IMR-90 (cell line): ENCODE results near the gene CYP4A11. TPM values are rescaled to one million over a fixed set of nuclear protein-coding genes. Genes with fewer than 3 reads are reported as not detected.
"Not testable (repeated sequence)": the region's sequence is repeated elsewhere in the genome, so short reads cannot be mapped to it uniquely, and the experiment has no call there.

Experiments
- ATAC-seq: fragments of 200-7000 bp; cut with Tn5 transposase; 2 replicates; pipeline ENCODE4 v1.9.1; 2020; ENCODE audit warnings: low read depth, mild to moderate bottlenecking, moderate library complexity
- BruUV-seq: library from RNA; stranded (reverse); fragments of 400-500 nt; replicated peaks from 2 replicates; lab custom pipeline; 2021; lab: Mats Ljungman, UMichigan
- CTCF ChIA-PET: fragments of 300-600 bp; formaldehyde crosslinking; extraction: SDS; loops from one replicate; lab custom pipeline; 2021; ENCODE audit warnings: antibody characterized with exemption; lab: Yijun Ruan, JAX
- POLR2A ChIA-PET: fragments of 300-600 bp; sonication (Branson Sonifier 250); formaldehyde crosslinking; loops from one replicate; lab custom pipeline; 2022; ENCODE audit warnings: antibody characterized with exemption; ENCODE audit not compliant: unreplicated experiment; lab: Charles Lee
- DNase-seq: peaks from one replicate; pipeline ENCODE4 v3.0.0; 2013
- H2AFZ ChIP-seq: replicated peaks from 2 replicates; pipeline ENCODE3; 2013; ENCODE audit warnings: low read length, mild to moderate bottlenecking; ENCODE audit not compliant: poor library complexity
- H2AK5ac ChIP-seq: 2 replicates; pipeline ENCODE4 v1.6.1; 2013; ENCODE audit warnings: low read depth, low read length, inconsistent platforms
- H2AK9ac ChIP-seq: replicated peaks from 2 replicates; pipeline ENCODE3; 2013; ENCODE audit warnings: mild to moderate bottlenecking, low read depth, low read length, moderate library complexity; ENCODE audit not compliant: poor library complexity
- H2BK120ac ChIP-seq: 2 replicates; pipeline ENCODE4 v1.6.1; 2013; ENCODE audit warnings: low read depth, low read length, inconsistent platforms
- H2BK15ac ChIP-seq: 3 replicates; pipeline ENCODE4 v1.6.1; 2013; ENCODE audit warnings: low read depth, low read length, inconsistent platforms
- H2BK20ac ChIP-seq: 2 replicates; pipeline ENCODE4 v1.6.1; 2013; ENCODE audit warnings: low read depth, mild to moderate bottlenecking, inconsistent platforms, low read length, moderate library complexity
- H2BK5ac ChIP-seq: 2 replicates; pipeline ENCODE4 v1.6.1; 2013; ENCODE audit warnings: mild to moderate bottlenecking, low read depth, low read length, inconsistent platforms; ENCODE audit not compliant: poor library complexity, severe bottlenecking
- H3K14ac ChIP-seq: replicated peaks from 2 replicates; pipeline ENCODE4 v1.6.1; 2013; ENCODE audit warnings: low read depth, low read length, inconsistent platforms
- H3K18ac ChIP-seq: 2 replicates; pipeline ENCODE4 v1.6.1; 2013; ENCODE audit warnings: low read depth, low read length, control low read depth
- H3K23ac ChIP-seq: 2 replicates; pipeline ENCODE4 v1.6.1; 2013; ENCODE audit warnings: low read depth, low read length, inconsistent platforms
- H3K27ac ChIP-seq: 2 replicates; pipeline ENCODE4 v1.5.1; 2013; ENCODE audit warnings: mild to moderate bottlenecking, control low read depth, low read length; ENCODE audit not compliant: insufficient read depth
- H3K27me3 ChIP-seq: 2 replicates; pipeline ENCODE4 v1.6.1; 2013; ENCODE audit warnings: low read length; ENCODE audit not compliant: control insufficient read depth, insufficient read depth
- H3K36me3 ChIP-seq: 2 replicates; pipeline ENCODE4 v1.6.1; 2013; ENCODE audit warnings: low read length, mixed read lengths; ENCODE audit not compliant: control insufficient read depth, insufficient read depth
- H3K4ac ChIP-seq: 2 replicates; pipeline ENCODE4 v1.6.1; 2013; ENCODE audit warnings: low read depth, low read length, inconsistent platforms
- H3K4me1 ChIP-seq: 2 replicates; pipeline ENCODE4 v1.6.1; 2013; ENCODE audit warnings: low read length, mixed read lengths; ENCODE audit not compliant: control insufficient read depth, insufficient read depth
- H3K4me2 ChIP-seq: 2 replicates; pipeline ENCODE4 v1.6.1; 2013; ENCODE audit warnings: low read depth, mild to moderate bottlenecking, control low read depth, low read length, moderate library complexity
- H3K4me3 ChIP-seq: 2 replicates; pipeline ENCODE4 v1.5.1; 2013; ENCODE audit warnings: low read depth, mild to moderate bottlenecking, control low read depth, low read length, moderate library complexity; ENCODE audit not compliant: insufficient read depth
- H3K56ac ChIP-seq: 2 replicates; pipeline ENCODE4 v1.6.1; 2013; ENCODE audit warnings: low read length, inconsistent platforms; ENCODE audit not compliant: insufficient read depth; ENCODE audit errors: extremely low read depth
- H3K79me1 ChIP-seq, 2 experiments: 2 replicates each; pipeline ENCODE4 v1.6.1; 2013; ENCODE audit warnings: low read length in 2 of 2, inconsistent platforms in 1 of 2, low read depth in 1 of 2
- H3K9ac ChIP-seq: 2 replicates; pipeline ENCODE4 v1.6.1; 2013; ENCODE audit warnings: low read depth, low read length, control low read depth
- H3K9me1 ChIP-seq: 2 replicates; pipeline ENCODE4 v1.6.1; 2013; ENCODE audit warnings: low read length, inconsistent platforms; ENCODE audit not compliant: insufficient read depth
- H3K9me3 ChIP-seq: 2 replicates; pipeline ENCODE4 v1.6.1; 2013; ENCODE audit warnings: low read length; ENCODE audit not compliant: control insufficient read depth, insufficient read depth
- H4K20me1 ChIP-seq: 2 replicates; pipeline ENCODE4 v1.6.1; 2013; ENCODE audit warnings: low read length, inconsistent platforms; ENCODE audit not compliant: insufficient read depth
- H4K5ac ChIP-seq: 2 replicates; pipeline ENCODE4 v1.6.1; 2013; ENCODE audit warnings: mild to moderate bottlenecking, low read depth, low read length, control low read depth
- H4K8ac ChIP-seq, 2 experiments: 2 replicates each; pipeline ENCODE4 v1.6.1; 2013; ENCODE audit warnings: low read depth in 2 of 2, low read length in 2 of 2, control low read depth in 1 of 2, inconsistent platforms in 1 of 2
- H4K91ac ChIP-seq: 2 replicates; pipeline ENCODE4 v1.6.1; 2013; ENCODE audit warnings: low read depth, low read length, inconsistent platforms; ENCODE audit not compliant: insufficient read depth
- WGBS, 2 experiments: methylation state at CpG; one replicate each; pipeline versions ENCODE4 v1.1.5 to v1.1.7; 2013; ENCODE audit warnings: missing lambda C conversion rate in 2 of 2; ENCODE audit not compliant: insufficient read length in 1 of 2; ENCODE audit errors: extremely low coverage in 2 of 2; 5-methylcytosine and 5-hydroxymethylcytosine counted together
- dilution Hi-C: fragments of 300-500 bp; cut with HindIII; formaldehyde crosslinking; loops from one replicate; pipeline ENCODE4 v1.14.3; 2018; ENCODE audit warnings: low sequenced_read_pairs; ENCODE audit not compliant: unreplicated experiment
- in situ Hi-C: fragments of 300-500 bp; cut with MboI; formaldehyde crosslinking; loops from 3 replicates; pipeline ENCODE4 v1.14.3; 2019; ENCODE audit warnings: low sequenced_read_pairs, inconsistent platforms, mixed read lengths
- intact Hi-C: fragments of 100-400 bp; cut with micrococcal nuclease; formaldehyde crosslinking; loops from 2 replicates; pipeline ENCODE4 v1.10.0; 2022
- polyA plus RNA-seq, 3 experiments: library from polyadenylated mRNA; depleted of rRNA; stranded (reverse); fragments of >200 nt; gene quantifications; 2 replicates each; pipeline ENCODE4 v1.2.3, GENCODE V29; 2012; ENCODE audit warnings: low replicate concordance in 1 of 3
- total RNA-seq: library from RNA; depleted of rRNA; stranded (reverse); fragments of >200 nt; gene quantifications from 2 replicates; pipeline ENCODE4 v1.2.3, GENCODE V29; 2012

The CYP4A11 gene
- total and polyA plus RNA-seq, 2 of the 4 experiments (the other 2 are of a cell fraction) = not detected

GRCh38 chr1:46949417-46949666 is 8.1 kb upstream of the CYP4A11 start:
- POLR2A ChIA-PET, ATAC-seq: not testable (repeated sequence)

More at GRCh38 chr1:46949417-46949666, 8.1 kb upstream of the CYP4A11 start:
- H3K4me1 ChIP-seq, H3K9ac ChIP-seq, in situ Hi-C loops, H2BK15ac ChIP-seq, H3K56ac ChIP-seq, H3K27me3 ChIP-seq, H3K23ac ChIP-seq, dilution Hi-C loops, H3K4me2 ChIP-seq, H3K18ac ChIP-seq, H3K9me3 ChIP-seq, H4K91ac ChIP-seq, H2BK120ac ChIP-seq, H2BK5ac ChIP-seq, H3K27ac ChIP-seq, H3K14ac ChIP-seq, H4K5ac ChIP-seq, H3K4me3 ChIP-seq, H3K4ac ChIP-seq, H4K20me1 ChIP-seq, BruUV-seq, H3K36me3 ChIP-seq, intact Hi-C loops, CTCF ChIA-PET, H2AK5ac ChIP-seq, H2AK9ac ChIP-seq, H3K9me1 ChIP-seq, H4K8ac ChIP-seq, H3K79me1 ChIP-seq, H2BK20ac ChIP-seq, H2AFZ ChIP-seq, DNase-seq: not testable (repeated sequence)
- whole genome bisulfite sequencing, 2 experiments = no CpG with 5 or more reads among the region's 1 CpG
